MCF 10A (cell line): ENCODE data around the gene CDC45. TPM values are rescaled to one million over a fixed set of nuclear protein-coding genes. Genes with fewer than 3 reads are reported as not detected.

Experiments
- BruUV-seq: library from RNA; stranded (reverse); fragments of 400-500 nt; replicated peaks from 2 replicates; lab custom pipeline; 2021; lab: Mats Ljungman, UMichigan
- CTCF ChIA-PET: fragments of 300-600 bp; sonication (Branson Sonifier 250); formaldehyde crosslinking; extraction: SDS; loops from one replicate; lab custom pipeline; 2021; ENCODE audit warnings: antibody characterized with exemption, inconsistent platforms; lab: Yijun Ruan, JAX
- POLR2A ChIA-PET: fragments of 300-600, 350-650 bp; sonication (Branson Sonifier 250); formaldehyde crosslinking; extraction: SDS; loops from one replicate; lab custom pipeline; 2020; ENCODE audit warnings: antibody characterized with exemption, inconsistent platforms; lab: Yijun Ruan, JAX
- DNase-seq: peaks from one replicate; pipeline ENCODE4 v3.0.0-alpha.2; 2018; ENCODE audit not compliant: unreplicated experiment
- H3K27ac Mint-ChIP-seq: one replicate; pipeline ENCODE4 v1.8.0; 2022; ENCODE audit warnings: mild to moderate bottlenecking, low read depth, mixed read lengths; ENCODE audit not compliant: unreplicated experiment
- H3K27me3 Mint-ChIP-seq: one replicate; pipeline ENCODE4 v1.8.0; 2022; ENCODE audit warnings: mixed read lengths; ENCODE audit not compliant: insufficient read depth, unreplicated experiment
- H3K36me3 Mint-ChIP-seq: one replicate; pipeline ENCODE4 v1.8.0; 2022; ENCODE audit warnings: mild to moderate bottlenecking, moderate library complexity, mixed read lengths; ENCODE audit not compliant: insufficient read depth, unreplicated experiment
- H3K4me1 Mint-ChIP-seq: one replicate; pipeline ENCODE4 v1.8.0; 2022; ENCODE audit warnings: mixed read lengths; ENCODE audit not compliant: insufficient read depth, unreplicated experiment
- H3K4me3 Mint-ChIP-seq: one replicate; pipeline ENCODE4 v1.8.0; 2022; ENCODE audit warnings: mild to moderate bottlenecking, moderate library complexity, mixed read lengths; ENCODE audit not compliant: unreplicated experiment
- H3K9me3 Mint-ChIP-seq: one replicate; pipeline ENCODE4 v1.8.0; 2022; ENCODE audit warnings: mixed read lengths; ENCODE audit not compliant: unreplicated experiment
- intact Hi-C: fragments of 100-400 bp; cut with micrococcal nuclease; formaldehyde crosslinking; loops from 2 replicates; pipeline ENCODE4 v1.14.1; 2022
- total RNA-seq: library from RNA; stranded (reverse); gene quantifications from 2 replicates; pipeline ENCODE4 v1.2.3, GENCODE V29; 2022
- TF ChIP-seq, protein P1 (sequence below): fragments of 200-600 bp; IDR thresholded peaks from one replicate; pipeline ENCODE4 v1.8.0; 2022; ENCODE audit warnings: antibody characterized with exemption, mild to moderate bottlenecking; ENCODE audit not compliant: unreplicated experiment

The CDC45 gene
- total RNA-seq, 1 experiment from 2014 or later = 18.6 TPM

DNA sequence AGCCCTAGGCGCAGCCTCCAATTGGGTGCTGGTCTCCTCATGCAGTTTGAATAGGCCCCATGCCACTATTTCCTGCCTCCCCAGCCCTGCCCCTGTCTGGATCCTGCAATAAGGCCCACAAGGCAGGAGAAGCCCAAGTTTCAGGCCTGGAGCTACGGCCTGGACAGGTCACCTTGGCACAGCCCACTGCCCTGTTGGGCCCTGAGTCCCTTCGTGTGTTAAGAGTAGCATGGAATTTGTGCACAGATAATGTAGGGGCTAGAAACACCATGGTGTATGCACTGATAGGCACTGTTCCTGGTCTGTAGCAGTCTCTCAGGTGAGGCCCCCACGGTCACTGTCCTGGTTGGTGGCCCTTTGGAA lies 20.1 kb downstream of the CDC45 start:
- no peak overlapping the region for H3K27ac Mint-ChIP-seq
- DNase-seq = no peak
- intact Hi-C loops = loop anchor here (5.0 kb wide), 1 partner anchor 217 kb away; no protein-coding TSS in a partner anchor
- CTCF ChIA-PET = no interaction called here
- TF ChIP-seq, protein P1, sequence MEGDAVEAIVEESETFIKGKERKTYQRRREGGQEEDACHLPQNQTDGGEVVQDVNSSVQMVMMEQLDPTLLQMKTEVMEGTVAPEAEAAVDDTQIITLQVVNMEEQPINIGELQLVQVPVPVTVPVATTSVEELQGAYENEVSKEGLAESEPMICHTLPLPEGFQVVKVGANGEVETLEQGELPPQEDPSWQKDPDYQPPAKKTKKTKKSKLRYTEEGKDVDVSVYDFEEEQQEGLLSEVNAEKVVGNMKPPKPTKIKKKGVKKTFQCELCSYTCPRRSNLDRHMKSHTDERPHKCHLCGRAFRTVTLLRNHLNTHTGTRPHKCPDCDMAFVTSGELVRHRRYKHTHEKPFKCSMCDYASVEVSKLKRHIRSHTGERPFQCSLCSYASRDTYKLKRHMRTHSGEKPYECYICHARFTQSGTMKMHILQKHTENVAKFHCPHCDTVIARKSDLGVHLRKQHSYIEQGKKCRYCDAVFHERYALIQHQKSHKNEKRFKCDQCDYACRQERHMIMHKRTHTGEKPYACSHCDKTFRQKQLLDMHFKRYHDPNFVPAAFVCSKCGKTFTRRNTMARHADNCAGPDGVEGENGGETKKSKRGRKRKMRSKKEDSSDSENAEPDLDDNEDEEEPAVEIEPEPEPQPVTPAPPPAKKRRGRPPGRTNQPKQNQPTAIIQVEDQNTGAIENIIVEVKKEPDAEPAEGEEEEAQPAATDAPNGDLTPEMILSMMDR = no peak
- H3K27me3 Mint-ChIP-seq = no peaks in the 10 kb centered on the region
- H3K4me1 Mint-ChIP-seq = peaks cover 6% of the 10 kb centered on the region
- H3K9me3 Mint-ChIP-seq = no peaks in the 10 kb centered on the region
- BruUV-seq = no TSS peak
- POLR2A ChIA-PET = no interaction called here
- H3K36me3 Mint-ChIP-seq = peaks cover 7% of the 10 kb centered on the region
- no peak overlapping the region for H3K4me3 Mint-ChIP-seq

DNA sequence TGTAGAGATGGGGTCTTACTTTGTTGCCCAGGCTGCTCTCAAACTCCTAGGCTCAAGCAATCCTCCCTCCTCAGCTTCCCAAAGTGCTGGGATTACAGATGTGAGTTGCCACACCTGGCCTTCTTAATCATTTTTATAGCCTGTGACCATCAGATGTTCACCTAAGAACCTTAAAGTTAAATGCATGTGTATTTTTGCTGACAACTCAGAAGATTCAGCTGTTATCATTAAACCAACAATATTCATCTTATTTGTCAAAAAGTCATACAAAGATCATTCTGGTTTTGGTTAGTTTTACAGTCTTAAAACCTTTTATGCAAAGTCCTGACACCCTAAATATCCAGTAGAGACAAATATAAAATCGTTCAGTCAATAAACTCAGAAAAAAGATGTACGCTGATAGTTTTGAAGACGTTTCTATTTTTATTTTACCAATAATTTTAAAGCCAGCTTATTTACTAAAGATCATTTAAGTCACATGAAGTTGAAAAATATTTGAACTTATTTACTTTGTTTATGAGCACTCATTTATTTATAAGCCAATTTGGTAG lies 22.3 kb downstream of the CDC45 start:
- intact Hi-C loops = no loop called here
- ChIA-PET POLR2A (no interaction called here), CTCF (interaction anchor here (0.6 to 1.5 kb wide), 3 partner anchors 59 to 159 kb away, joined by 3 to 4 read pairs (median 3); no protein-coding TSS in a partner anchor)
- Mint-ChIP-seq H3K9me3 (no peaks in the 10 kb centered on the region), H3K27me3 (no peaks in the 10 kb centered on the region), H3K36me3 (peaks cover 14% of the 10 kb centered on the region), H3K4me1 (peaks cover 6% of the 10 kb centered on the region), H3K4me3 (no peak overlapping the region), H3K27ac (no peak overlapping the region)
- TF ChIP-seq, protein P1 = no peak
- no TSS peak for BruUV-seq
- DNase-seq = no peak

DNA sequence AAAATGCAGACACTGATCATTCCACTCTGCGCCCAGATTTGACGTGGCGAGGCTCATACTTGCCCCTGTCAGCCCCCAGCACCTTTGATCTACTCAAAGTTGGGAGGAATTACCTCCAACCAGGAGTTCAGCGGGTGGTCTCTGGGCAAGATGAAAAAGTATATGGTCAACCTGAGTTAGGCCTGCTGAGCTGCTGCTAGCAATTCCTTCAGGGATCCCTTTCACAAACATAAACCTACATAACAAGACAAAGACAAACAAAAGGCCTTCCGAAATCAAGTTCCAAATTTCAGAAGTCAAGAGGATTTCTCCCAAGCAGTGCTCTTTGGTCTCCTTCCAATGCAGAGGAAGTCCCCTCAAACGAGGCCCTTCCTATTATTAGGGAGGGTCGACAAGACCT lies 23.6 kb downstream of the CDC45 start:
- ChIA-PET CTCF (interaction anchor here (0.7 to 0.9 kb wide), 3 partner anchors 11 to 410 kb away, joined by 3 to 4 read pairs (median 4); no protein-coding TSS in a partner anchor), POLR2A (interaction anchor here (0.6 kb wide), 1 partner anchor 71 kb away, joined by 3 read pairs; no protein-coding TSS in a partner anchor)
- Mint-ChIP-seq H3K4me1 (no peaks in the 10 kb centered on the region), H3K36me3 (peaks cover 14% of the 10 kb centered on the region), H3K27ac (no peak overlapping the region), H3K4me3 (no peak overlapping the region), H3K27me3 (no peaks in the 10 kb centered on the region), H3K9me3 (no peaks in the 10 kb centered on the region)
- intact Hi-C loops = no loop called here
- BruUV-seq = no TSS peak
- TF ChIP-seq, protein P1 = no peak
- no peak for DNase-seq

DNA sequence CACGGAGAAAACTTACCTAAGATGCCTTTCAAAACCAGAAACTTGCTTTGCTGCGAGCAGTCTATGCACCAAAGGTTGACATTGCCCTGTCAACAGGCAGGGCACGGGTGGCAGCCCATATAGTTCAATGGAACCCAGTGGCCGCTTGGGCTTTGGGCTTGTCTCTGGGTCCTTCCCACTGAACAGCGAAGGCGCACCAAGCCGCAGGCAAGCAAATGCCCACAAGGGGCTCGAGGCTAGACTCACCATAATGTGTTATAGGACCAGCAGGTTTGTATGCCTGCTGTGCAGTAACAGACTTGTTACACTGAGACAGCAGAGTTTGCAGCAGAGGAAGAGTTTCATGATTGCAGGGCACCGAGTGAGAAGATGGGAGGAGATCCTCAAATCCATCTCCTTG lies 24.1 kb downstream of the CDC45 start:
- no peaks in the 10 kb centered on the region for H3K9me3 Mint-ChIP-seq
- intact Hi-C loops = no loop called here
- peaks cover 14% of the 10 kb centered on the region for H3K36me3 Mint-ChIP-seq
- no peaks in the 10 kb centered on the region for H3K4me1 Mint-ChIP-seq
- no peak overlapping the region for H3K4me3 Mint-ChIP-seq
- TF ChIP-seq, protein P1 = no peak
- POLR2A ChIA-PET = interaction anchor here (0.7 kb wide), 1 partner anchor 56 kb away, joined by 4 read pairs; no protein-coding TSS in a partner anchor
- BruUV-seq = no TSS peak
- CTCF ChIA-PET = interaction anchor here (0.8 kb wide), 1 partner anchor 241 kb away, joined by 4 read pairs; no protein-coding TSS in a partner anchor
- H3K27ac Mint-ChIP-seq = no peak overlapping the region
- H3K27me3 Mint-ChIP-seq = no peaks in the 10 kb centered on the region
- DNase-seq = no peak
